Activated T-cell treated with anti-CD3 and anti-CD28 coated beads for 48 hours (primary cell): ENCODE measurements around the gene CD74.

Source experiments
- DNase-seq: peaks from one replicate; pipeline ENCODE4 v3.0.0-alpha.2; 2020; ENCODE audit warnings: low read depth

CD74 gene

DNA sequence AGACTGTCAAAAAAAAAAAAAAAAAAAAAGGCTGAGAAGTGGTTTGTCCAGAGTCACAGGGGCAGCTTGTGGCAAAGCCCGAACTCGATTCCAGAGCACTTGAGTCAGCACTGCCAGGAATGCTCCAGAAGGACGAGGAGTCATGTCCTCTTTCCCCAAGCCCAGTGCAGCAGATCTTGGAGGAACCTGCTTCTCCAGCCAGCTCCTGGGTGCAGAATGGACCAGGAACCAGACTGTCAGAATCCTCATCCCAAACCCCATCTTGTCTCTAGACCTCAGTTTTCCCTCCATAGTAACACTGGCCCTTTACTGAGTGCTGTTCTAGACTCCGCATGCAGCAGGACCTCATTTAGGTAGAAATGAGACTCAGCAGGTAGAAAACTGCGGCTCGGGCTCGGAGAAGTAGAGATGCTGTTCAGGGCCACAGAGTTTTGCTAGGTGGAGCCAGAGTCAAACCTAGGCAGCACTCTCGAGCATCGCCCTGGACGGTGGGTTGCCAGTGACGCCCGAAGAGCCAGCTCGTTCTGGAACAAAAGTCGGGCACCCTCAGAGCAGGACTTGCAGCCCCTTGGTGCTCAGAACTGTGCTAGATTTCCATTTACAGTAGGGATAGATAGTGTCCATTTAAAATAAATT is 15.4 kb downstream of the CD74 start:
- DNase-seq = no peak

GRCh38 chr5:150396267-150396666 is 16.4 kb downstream of the CD74 start:
- DNase-seq = no peak

DNA sequence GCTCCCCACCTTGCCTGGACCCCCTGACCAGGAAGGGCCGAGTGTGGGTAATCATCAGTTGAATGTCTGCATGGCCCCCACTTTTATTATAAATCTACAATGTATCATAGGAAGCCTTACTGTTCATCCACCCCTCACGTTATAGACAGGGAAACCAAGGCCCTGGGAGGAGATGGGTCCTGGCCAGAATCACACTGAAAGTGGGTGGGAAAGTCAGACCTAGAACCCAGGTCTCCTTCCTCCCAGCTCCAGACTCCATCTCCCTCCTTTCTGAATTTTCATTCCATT is 17.1 kb downstream of the CD74 start:
- no peak for DNase-seq

GRCh38 chr5:150394912-150395687 is 17.6 kb downstream of the CD74 start:
- DNase-seq = no peak

DNA sequence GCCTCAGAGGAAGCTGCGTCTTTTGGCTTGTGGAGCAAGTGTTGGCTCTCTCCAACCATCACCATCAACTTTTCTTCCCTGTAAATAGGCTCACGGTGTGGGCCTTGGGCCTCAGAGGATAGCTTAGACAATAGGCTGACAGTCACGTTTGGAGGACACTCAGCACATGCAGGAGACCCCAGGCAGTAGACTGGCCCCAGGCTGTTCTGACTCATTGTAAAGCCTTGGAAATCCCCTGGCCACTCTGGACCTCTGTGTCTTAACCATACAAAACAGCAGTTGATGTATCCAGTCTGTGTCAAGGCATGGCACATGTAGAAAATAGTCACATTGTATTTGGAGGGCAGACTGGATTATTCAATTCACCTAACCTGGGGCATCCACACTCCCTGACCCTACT is 18.6 kb downstream of the CD74 start:
- DNase-seq = no peak

DNA sequence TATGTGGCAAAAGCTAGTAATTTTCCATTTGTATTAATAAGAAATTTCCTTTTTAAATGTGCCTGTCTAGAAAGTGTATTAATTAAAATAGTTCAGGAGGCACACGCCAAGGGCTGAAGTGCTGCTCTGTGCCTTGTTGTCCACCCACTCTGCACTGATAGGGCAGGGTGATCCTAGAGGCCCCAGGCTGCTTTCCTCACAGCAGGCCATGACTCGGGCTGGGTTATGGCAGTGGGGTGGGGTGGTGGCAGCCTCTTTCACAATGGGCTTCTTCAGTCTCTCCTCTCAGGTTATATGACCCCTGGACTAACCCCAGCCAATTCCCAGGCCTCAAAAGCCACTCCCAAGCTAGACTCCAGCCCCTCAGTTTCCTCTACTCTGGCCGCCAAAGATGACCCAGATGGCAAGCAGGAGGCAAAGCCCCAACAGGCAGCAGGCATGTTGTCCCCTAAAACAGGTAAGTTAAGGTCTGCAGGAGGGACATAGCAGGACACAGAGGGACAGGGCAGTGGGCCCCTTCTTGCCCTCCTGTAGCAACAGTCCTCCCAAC is 19.5 kb downstream of the CD74 start:
- DNase-seq = no peak

DNA sequence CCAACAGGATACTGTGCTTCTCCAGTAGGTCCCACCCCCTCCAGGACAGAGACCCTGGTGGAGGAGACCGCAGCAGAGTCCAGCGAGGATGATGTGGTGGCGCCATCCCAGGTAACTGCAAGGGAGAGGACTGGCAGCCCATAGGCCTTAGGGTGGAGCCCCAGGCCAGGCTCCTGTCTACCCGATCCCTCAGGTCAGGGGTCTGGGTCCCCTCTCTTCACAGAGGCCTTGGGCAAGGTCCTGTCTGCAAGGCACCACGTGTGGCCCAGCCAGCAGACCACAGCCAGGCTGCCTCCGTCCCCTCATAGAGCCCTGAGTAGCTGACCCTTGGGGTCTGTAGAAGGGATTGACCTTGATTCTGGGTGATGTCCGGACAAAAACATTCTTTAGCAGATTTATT is 20.0 kb downstream of the CD74 start:
- DNase-seq = no peak

GRCh38 chr5:150391986-150392385 is 20.7 kb downstream of the CD74 start:
- DNase-seq = no peak

GRCh38 chr5:150391064-150391834 is 21.5 kb downstream of the CD74 start:
- DNase-seq = no peak

DNA sequence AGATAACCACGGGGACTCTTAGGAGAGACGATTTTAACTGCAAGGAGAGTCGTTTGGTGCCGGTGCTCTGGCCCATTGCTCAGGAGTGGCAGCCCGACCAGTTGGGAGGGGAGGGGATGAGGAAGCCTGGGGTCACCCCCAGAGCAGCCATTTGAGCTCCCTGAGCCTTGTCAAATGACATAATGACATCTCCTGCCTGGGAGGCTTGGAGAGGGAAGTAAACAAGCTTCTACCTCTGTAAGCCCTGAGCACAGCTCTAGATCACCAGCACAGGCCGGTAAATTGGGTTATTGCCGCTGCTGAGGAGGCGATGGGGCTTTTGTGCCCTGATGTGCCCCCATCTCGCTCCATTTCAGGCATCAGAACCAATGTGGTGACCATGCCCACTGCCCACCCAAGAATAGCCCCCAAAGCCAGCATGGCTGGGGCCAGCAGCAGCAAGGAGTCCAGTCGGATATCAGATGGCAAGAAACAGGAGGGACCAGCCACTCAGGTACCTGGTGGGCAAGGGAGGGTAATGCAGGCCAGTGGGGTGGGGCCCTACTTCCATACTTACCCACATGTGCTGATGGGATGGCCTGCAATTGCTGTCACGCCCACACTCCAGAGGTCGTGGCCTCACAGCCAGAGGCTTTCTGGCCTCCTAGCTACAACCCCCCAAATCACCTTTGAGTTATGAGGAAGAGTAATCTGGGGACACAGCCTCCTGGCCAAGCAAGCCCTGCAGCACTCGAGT is 23.0 kb downstream of the CD74 start:
- no peak for DNase-seq

DNA sequence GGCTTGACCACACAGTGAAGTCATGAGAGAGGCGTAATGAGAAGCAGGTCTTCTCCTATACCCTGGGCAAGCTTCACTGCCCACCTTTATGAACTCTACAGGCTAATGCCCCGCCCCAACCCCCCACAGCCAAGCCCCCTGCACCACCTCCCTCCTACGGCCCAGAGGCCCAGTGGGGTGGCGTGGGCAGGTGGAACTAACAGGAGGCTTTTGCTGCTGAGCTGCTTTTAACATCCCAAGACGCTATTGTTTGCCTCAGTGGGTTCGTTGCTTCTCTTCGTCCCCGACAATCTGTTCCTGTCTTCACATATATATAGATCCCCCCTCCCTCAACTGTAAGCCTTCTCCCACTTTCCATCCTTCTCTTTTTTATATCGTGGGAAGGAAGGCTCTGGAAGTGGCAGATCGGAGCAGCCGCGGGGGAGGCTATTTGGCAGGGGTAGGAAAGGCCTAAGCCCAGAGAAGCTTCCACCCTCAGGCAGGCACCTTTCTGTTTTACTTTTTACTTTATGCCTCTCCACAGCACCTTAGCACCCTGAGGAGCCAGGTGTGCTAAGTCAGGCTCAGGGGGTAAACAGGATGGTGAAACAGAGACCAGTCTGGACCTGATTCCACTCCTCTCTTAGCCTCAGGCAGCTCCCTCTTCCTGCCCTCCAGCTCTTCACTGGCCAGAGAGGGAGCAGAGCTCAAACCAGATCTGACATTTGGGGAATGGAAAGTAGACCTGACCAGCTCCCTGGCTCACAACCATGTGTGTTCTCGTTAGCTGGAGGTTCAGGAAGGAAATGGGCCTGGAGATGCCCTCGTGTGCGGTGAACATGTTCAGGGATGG is 26.5 kb downstream of the CD74 start:
- no peak for DNase-seq

DNA sequence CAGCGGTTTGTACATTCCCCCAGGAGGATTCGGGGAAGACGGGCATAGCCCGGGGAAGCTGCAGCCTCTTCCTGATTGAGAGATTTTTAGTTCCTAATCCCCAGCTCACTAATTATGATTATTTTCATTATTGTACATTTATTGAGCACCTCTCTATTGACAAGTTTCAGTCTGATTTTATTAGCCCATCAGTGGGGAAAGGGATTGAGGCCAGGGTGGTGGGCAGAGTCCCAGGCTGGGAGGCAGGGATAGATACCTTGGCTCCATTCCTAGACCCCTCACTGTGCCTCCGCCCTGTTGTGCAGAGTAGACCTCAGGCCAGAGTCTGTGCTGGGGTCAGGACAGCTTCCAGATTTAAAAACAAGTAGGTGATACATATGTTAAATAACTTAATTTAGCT is 28.0 kb downstream of the CD74 start:
- no peak for DNase-seq

DNA sequence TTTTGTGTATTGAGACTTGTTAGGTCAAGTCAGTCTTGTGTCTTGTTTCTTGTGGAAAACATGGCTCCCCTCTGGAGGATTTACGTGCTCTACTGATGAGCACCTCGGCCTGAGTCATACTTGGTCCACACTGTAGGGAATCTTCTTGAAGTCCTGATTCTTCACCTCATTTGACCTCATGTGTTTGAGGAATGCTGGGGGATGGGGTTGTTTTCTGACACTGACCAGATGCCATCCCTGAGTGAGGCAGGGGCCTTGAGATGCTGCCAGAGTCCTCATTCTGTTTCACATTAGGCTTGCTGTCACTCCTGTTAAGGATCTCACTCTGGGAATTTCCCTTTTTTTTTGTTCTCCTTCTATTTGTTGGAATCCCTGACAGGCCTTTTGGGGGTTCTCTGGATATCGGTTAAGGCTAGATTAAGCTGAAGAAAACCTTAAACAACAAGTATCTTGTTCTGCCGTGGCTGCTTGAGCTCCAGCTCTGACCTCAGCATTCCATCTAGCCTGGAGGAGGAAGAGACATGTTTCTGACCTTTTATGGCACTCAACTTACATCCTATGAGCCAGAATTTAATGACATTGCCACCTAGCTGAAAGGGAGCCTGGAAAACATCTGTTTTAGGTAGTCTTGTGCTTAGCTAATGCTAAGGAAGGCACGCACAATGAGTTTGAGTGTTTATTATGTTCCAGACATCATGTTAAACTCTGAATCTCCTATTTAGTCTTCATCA is 34.6 kb downstream of the CD74 start:
- DNase-seq = no peak

DNA sequence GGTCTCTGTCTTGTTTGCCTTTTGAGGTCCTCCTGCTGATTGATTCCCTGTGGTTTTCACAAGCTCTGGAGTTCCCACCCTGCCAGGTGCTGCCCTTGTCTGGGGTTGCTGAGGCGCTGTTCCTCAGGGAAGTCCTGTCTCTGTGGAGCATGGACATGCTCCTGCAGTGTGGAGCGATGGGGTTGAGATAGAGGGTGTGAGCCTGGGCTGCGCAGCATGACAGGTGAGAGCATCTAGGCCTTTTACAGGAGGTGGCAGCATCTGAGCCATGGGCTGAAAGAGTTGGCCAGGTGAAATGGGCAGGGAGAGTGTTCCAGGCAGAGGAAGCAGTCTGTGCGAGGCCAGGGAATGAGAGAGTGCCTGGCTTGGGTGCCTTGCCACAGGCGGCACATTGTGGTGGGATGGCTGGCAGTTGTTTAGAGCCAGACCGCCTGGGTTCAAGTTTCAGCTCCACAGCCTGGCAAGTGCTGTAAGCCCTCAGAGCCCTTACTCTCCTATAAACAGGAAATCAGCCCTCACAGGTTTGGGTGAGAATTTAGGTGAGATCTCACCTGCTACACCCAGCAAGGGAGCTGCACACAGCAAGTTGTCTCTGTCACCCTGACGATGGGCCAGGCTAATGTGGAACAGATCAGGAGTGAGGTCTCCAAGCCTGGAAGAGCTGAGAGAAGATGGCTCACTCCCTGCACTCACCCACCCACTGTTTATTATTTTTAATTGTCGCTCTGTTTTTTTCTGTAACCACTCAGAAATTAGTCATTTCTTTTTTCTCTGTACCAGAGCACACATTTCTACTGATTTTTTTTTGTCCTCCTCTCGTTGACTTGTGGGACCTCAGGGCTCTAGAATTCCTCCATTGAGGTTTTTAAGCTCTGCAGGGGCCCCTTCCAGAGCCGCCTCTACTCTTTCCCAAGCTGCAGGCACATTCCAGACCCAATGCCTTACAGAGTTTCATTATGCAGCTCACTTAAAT is 35.6 kb downstream of the CD74 start:
- no peak for DNase-seq

DNA sequence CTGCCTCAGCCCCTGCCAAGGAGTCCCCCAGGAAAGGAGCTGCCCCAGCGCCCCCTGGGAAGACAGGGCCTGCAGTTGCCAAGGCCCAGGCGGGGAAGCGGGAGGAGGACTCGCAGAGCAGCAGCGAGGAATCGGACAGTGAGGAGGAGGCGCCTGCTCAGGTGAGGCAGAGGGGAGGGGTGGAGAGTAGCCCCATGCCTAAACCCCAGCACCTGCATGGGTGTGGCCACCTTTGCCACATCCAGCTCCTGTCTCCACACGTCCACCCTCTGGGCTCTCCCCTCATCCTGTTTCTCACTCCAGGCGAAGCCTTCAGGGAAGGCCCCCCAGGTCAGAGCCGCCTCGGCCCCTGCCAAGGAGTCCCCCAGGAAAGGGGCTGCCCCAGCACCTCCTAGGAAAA is 38.1 kb downstream of the CD74 start:
- no peak for DNase-seq

DNA sequence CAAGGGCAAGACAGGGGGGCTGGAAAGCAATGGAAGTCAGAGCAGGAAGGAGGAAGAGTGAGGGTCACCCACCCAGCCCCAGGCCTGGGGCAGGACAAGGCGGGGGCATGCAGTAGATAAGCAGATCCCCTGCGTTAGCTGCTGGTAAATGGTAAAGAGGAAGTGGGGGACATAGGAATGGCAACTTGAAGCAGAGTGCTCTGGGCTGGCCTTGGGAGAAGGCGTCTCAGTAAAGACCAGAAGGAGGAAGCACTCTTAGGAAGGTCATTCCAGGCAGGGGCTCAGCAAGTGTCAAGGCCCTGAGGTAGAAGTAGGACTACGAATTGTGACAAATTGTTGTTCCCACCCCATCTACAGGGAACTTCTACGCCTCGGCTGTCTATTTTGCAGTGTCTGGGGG is 40.1 kb downstream of the CD74 start:
- no peak for DNase-seq

DNA sequence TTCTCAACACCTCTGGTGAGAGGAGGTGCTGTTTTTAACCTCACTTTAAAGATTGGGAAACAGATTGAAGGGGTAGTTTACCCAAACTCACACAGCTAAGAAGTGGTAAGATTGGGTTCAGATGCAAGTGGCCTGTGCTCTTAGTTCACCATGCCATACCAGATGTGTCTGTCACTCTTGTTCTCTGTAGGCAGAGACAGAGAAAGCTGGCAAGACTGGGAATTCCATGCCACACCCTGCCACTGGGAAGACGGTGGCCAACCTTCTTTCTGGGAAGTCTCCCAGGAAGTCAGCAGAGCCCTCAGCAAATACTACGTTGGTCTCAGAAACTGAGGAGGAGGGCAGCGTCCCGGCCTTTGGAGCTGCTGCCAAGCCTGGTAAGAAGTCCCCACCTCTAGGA is 44.2 kb downstream of the CD74 start:
- no peak for DNase-seq

GRCh38 chr5:150364004-150364403 is 48.7 kb downstream of the CD74 start:
- DNase-seq = no peak

- no peak for DNase-seq
Measured at GRCh38 chr5:150363185-150363584, 49.5 kb downstream of the CD74 start.

DNA sequence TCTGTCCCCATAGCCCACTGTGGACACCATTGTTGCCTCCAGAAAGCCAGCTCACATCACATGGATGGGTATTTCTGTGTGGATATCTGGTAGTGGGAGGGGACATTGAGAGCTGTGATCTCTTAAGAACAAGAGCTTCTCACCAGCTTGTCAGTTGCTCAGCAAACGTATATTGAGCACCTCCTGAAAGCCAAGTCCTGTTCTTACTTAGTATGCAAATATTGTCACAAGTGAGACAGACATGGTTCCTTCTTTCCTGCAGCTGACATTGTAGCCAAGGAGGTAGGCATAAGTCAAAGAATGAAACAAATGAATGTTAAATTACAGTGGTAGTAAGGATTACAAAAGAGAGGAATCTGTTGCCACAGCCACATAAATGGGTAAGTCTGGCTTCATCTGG is 51.4 kb downstream of the CD74 start:
- DNase-seq = no peak
